Astrocyte of the spinal cord (primary cell): ENCODE data around the gene DHRS7.

Experiments used
- DNase-seq: peaks from one replicate; pipeline ENCODE4 v3.0.0; 2011; ENCODE audit warnings: low read depth, low spot score
- H3K4me3 ChIP-seq: 2 replicates; pipeline ENCODE4 v1.5.1; 2011; ENCODE audit warnings: low read depth, mild to moderate bottlenecking, low read length, moderate library complexity
- in situ Hi-C: cut with HindIII; loops from 2 replicates; pipeline ENCODE4 v1.10.0; 2017; ENCODE audit warnings: low sequenced_read_pairs
- TF ChIP-seq, protein P1 (sequence below): IDR thresholded peaks from 2 replicates; pipeline ENCODE4 v1.5.1; 2012; ENCODE audit warnings: low read depth, mild to moderate bottlenecking, low read length, inconsistent platforms

Gene DHRS7

GRCh38 chr14:60184905-60185555 lies 19.8 kb upstream of the DHRS7 start:
- DNase-seq: no peak
- no peak overlapping the region for H3K4me3 ChIP-seq
- TF ChIP-seq, protein P1, sequence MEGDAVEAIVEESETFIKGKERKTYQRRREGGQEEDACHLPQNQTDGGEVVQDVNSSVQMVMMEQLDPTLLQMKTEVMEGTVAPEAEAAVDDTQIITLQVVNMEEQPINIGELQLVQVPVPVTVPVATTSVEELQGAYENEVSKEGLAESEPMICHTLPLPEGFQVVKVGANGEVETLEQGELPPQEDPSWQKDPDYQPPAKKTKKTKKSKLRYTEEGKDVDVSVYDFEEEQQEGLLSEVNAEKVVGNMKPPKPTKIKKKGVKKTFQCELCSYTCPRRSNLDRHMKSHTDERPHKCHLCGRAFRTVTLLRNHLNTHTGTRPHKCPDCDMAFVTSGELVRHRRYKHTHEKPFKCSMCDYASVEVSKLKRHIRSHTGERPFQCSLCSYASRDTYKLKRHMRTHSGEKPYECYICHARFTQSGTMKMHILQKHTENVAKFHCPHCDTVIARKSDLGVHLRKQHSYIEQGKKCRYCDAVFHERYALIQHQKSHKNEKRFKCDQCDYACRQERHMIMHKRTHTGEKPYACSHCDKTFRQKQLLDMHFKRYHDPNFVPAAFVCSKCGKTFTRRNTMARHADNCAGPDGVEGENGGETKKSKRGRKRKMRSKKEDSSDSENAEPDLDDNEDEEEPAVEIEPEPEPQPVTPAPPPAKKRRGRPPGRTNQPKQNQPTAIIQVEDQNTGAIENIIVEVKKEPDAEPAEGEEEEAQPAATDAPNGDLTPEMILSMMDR: no peak
- in situ Hi-C loops: no loop called here

- H3K4me3 ChIP-seq: peak overlapping the region; percentile 16
- TF ChIP-seq, protein P1: peak; percentile 51
- peak; percentile 79 for DNase-seq
- in situ Hi-C loops: no loop called here
Observed at GRCh38 chr14:60184146-60184904, 19.1 kb upstream of the DHRS7 start.

DNA sequence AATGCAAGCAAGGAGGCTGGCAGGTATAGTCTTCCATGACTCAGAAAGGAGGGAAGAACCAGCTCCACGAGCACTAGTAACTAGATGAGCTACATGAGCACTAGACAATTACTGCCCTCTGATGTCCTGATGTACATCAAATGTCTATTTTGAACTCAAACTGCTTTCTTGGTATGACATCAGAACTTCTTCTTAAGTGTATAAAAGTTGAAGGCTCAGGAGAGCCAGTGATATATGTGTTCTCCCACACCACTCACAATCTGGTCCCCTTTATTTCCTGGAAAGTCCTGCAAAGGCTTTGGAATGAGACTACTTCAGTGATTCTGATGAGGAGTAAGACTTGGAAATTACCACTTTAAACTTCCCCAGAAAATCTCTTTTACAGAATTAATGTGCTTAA lies 18.5 kb upstream of the DHRS7 start:
- DNase-seq: peak; percentile 51
- in situ Hi-C loops: no loop called here
- H3K4me3 ChIP-seq: peak overlapping the region; percentile 16
- TF ChIP-seq, protein P1: no peak

GRCh38 chr14:60183138-60183537 lies 17.9 kb upstream of the DHRS7 start:
- TF ChIP-seq, protein P1: no peak
- H3K4me3 ChIP-seq: no peak overlapping the region
- in situ Hi-C loops: no loop called here
- no peak for DNase-seq

- H3K4me3 ChIP-seq: no peak overlapping the region
- TF ChIP-seq, protein P1: no peak
- DNase-seq: no peak
- in situ Hi-C loops: no loop called here
Observed at GRCh38 chr14:60179431-60179869, 14.3 kb upstream of the DHRS7 start.

- H3K4me3 ChIP-seq: no peak overlapping the region
- in situ Hi-C loops: no loop called here
- TF ChIP-seq, protein P1: no peak
- DNase-seq: no peak
Observed at GRCh38 chr14:60178820-60179219, 13.6 kb upstream of the DHRS7 start.
